ENCODE measurements around the gene MYL11.

- TF ChIP-seq CTCF (IDR thresholded peaks at IDR 0.05; ENCODE audit: low read length) (no peak), EZH2phosphoT487 (IDR thresholded peaks at IDR 0.05; ENCODE audit: low read length) (no peak)
These were observed 21.0 kb upstream of the MYL11 start for GRCh38 chr16:30353438-30354129.
